ENCODE data around the gene CFAP161.
A peak's percentile ranks its signal among the peaks of the same experiment; 100 is the strongest.

- TF ChIP-seq CTCF (IDR thresholded peaks at IDR 0.05) (peak in 1 of 4 experiments; percentile 25), POLR2A (IDR thresholded peaks at IDR 0.05) (no peak), POLR2AphosphoS5 (IDR thresholded peaks at IDR 0.05) (no peak)
These were observed 42.3 kb downstream of the CFAP161 start for GRCh38 chr15:81176291-81176893.

Measured in gastroesophageal sphincter (tissue), 3 donors.